ENCODE data around the gene IFITM2. TPM values are rescaled to one million over a fixed set of nuclear protein-coding genes. Genes with fewer than 3 reads are reported as not detected.
"Not testable (repeated sequence)": the region's sequence is repeated elsewhere in the genome, so short reads cannot be mapped to it uniquely, and the experiment has no call there.

Gene IFITM2
- polyA plus RNA-seq, 3 donors from 2014 or later = 4,348 to 7,867 (median 6,958) TPM

DNA sequence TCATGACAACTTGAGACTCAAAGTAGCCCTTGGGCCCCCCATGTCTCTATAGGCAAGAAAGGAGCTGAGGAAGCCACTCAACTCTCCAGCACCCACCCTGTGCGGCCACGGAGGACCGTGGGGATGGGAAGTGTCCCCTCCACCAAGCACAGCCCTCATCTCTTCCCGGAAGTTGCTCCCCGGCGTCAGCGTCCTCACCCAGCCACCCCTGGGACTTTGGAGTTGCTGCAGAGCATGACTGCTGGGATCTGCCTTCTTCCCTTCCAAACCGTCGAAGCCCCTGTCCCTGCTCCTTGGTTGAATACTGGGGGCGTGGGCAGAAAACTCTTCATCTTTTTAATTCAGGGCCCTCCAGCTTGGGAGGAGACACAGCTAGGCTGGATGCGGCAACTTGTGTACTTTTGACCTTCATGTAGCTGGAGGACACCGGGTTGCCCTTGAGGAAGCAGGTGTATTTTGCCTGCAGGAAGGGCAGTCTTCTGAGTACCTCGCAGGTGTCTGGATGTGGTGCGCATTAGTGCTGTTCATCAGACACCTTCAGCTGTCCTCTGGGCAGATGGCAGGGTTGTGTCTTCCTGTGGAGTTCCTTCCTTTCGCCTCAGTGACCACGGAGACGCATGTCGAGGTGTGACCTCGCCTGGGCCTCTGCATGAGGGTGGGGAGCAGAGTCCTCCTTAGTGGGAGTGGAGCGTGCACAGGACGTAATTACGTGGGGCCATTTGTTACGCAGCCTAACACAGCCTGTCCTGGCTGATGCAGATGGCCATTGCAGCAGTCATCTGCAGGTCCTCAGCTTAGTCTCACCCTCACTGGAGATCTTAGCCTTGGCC, 25.2 kb downstream of the IFITM2 start:
- peaks cover 0 to 2% (median 0%) of the 10 kb centered on the region in 6 donors for H3K9me3 Mint-ChIP-seq
- H3K4me1 Mint-ChIP-seq = peaks cover 79 to 86% of the 10 kb centered on the region in 2 donors
- H3K27me3 Mint-ChIP-seq (ENCODE audit: low read depth in 3 of 3) = peaks cover 11 to 16% (median 15%) of the 10 kb centered on the region in 3 donors
- DNase-seq = peak in 2 of 3 donors; percentile 46 to 49
- H3K27ac Mint-ChIP-seq = peak overlapping the region; percentile 83 to 92 (median 88)
- peak overlapping the region; percentile 84 to 88 (median 87) for H3K4me3 Mint-ChIP-seq
- H3K36me3 Mint-ChIP-seq = peaks cover 0 to 7% (median 0%) of the 10 kb centered on the region in 3 donors

DNA sequence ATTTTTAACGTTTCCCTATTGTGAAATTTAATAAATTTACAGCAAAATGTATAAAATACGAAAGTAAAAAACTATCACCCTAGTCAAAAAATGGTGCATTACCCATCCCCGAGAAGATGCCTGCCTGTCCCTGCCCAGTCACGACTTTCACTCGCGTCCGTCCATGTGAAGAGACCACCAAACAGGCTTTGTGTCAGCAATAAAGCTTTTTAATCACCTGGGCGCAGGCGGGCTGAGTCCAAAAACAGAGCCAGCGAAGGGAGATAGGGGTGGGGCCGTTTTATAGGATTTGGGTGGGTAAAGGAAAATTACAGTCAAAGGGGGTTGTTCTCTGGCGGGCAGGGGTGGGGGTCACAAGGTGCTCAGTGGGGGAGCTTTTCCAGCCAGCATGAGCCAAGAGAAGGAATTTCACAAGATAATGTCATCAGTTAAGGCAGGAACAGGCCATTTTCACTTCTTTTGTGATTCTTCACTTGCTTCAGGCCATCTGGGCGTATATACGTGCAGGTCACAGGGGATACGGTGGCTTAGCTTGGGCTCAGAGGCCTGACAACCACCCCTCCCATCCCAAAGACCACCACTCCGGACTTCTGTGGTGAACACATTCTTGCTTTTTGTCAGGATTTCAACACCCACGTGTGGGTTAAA, 26.1 kb downstream of the IFITM2 start:
- not testable (repeated sequence) for DNase-seq, H3K36me3 Mint-ChIP-seq, H3K9me3 Mint-ChIP-seq
- H3K4me1 Mint-ChIP-seq = peaks cover 73 to 81% of the 10 kb centered on the region in 2 donors
- peak overlapping the region in 3 of 5 donors; percentile 39 to 88 (median 86) for H3K4me3 Mint-ChIP-seq
- H3K27me3 Mint-ChIP-seq (ENCODE audit: low read depth in 3 of 3) = peaks cover 11 to 16% (median 15%) of the 10 kb centered on the region in 3 donors
- peak overlapping the region; percentile 55 to 92 (median 85) for H3K27ac Mint-ChIP-seq

DNA sequence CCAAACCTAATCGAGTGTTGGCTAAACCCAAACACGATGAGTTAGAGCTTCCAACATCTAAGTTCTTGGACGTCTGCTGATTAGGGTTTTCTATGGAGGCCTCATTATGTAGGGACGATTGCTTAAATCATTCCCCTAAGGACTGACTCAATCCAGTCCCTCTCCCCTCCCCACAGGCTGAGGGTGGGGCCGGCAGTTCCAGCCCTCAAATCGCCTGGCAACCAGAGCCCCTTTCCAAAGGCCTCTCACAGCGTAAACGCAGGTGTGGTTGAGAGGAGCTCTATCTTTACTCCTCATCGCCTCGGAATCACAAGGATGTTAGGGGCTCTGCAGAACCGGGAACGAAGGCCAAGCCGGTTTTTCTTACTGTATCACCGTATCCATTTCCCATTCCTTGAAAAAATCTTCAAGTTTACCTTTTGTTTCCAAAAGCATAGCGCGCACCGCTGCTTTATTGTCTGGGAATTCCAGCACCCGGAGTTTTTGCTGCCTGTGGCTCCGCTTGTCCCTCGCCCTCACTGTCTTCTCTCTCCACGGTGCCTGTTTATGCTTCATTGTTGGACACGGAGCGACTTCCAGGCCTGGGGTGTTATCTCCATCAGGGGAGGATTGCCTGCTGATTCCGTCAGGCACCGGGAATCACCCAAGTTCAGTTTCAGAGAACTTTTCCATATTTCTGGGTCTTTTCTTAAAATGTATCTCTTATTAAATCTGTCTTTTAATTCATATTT, 26.8 kb downstream of the IFITM2 start:
- Mint-ChIP-seq H3K27ac (peak overlapping the region in 3 of 6 donors; percentile 17 to 92 (median 20)), H3K4me1 (peaks cover 66 to 74% of the 10 kb centered on the region in 2 donors), H3K4me3 (peak overlapping the region in 1 of 5 donors; percentile 23)

DNA sequence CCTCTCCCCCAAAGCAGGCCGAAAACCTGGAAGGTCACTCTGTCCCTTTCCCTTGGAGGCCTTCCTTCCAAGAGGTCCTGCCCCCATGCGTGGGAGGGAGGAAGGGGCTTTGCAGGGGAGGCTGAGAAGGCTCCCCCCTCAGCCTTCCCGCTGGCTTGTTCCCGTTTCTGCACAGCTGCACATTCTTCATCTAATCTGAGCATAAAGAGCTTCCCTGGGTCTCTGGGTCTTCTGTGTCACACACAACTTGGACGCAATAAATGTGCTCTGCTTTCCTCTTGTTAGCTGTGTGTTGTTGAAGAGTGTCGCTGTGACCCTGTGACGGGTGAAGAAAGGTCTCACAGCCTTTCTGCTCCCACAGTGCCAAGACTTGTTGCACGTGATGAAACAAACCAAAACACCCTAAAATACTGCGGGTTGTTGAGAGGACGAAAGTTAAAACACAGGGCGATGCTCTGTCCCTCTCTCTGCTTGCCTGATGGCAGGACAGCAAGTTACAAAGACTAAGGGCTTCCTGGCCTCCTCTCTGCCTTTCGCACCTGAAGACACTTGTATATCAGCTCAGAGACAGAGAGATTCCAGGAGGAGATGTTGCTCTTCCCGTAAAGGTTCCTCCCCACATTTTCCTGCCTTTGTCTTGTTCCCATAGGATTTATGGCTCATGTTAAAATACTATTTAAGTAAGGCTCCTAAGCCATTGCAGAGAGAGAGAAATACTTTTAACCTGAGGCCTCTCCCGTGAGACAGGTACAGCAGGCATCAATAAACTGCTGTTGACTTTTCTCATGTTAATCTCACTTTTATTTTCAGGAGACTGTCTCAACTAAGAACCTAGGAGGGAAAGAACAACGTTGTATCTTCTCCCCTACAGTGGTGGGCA, 28.4 kb downstream of the IFITM2 start:
- Mint-ChIP-seq H3K4me1 (peaks cover 56 to 69% of the 10 kb centered on the region in 2 donors), H3K4me3 (peak overlapping the region in 4 of 5 donors; percentile 5 to 58 (median 44)), H3K27ac (peak overlapping the region; percentile 56 to 84 (median 80)), H3K36me3 (peaks cover 0 to 7% (median 0%) of the 10 kb centered on the region in 3 donors), H3K9me3 (peaks cover 0 to 2% (median 0%) of the 10 kb centered on the region in 6 donors), H3K27me3 (ENCODE audit: low read depth in 3 of 3) (peaks cover 5 to 10% (median 8%) of the 10 kb centered on the region in 3 donors)
- DNase-seq = no peak

More for the DNA sequence above, 26.8 kb downstream of the IFITM2 start:
- Mint-ChIP-seq H3K9me3 (peaks cover 0 to 2% (median 0%) of the 10 kb centered on the region in 6 donors), H3K36me3 (peaks cover 0 to 7% (median 0%) of the 10 kb centered on the region in 3 donors), H3K27me3 (ENCODE audit: low read depth in 3 of 3) (peaks cover 11 to 14% (median 12%) of the 10 kb centered on the region in 3 donors)
- no peak for DNase-seq

DNA sequence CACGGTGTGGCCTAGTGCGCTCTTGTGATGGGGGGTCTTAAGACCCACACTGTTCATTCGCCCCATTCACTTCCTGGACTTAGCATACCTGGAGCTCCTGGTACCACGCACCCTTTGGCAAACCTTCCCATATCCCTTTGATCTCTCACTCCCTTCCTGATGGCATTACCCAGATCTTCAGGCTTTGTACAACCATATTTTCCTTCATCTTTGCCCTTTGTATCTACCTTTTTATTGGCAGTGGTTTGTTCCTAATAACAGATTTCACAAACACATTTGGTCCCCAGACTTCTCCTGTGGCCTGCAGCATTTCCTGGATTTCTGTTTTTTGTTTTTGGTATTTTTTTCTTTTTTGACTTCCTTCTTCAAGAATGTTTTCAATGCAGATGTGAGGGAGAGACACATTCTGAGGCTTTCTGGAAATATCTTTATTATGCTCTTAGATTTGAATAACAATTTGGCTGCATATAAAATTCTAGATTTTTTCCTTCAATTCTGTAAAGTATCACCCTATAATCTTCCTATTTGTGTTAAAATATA, 29.1 kb downstream of the IFITM2 start:
- peaks cover 56 to 69% of the 10 kb centered on the region in 2 donors for H3K4me1 Mint-ChIP-seq
- H3K27me3 Mint-ChIP-seq (ENCODE audit: low read depth in 3 of 3) = peaks cover under 1 to 7% (median 2%) of the 10 kb centered on the region in 3 donors
- peaks cover 0 to 2% (median 0%) of the 10 kb centered on the region in 6 donors for H3K9me3 Mint-ChIP-seq
- H3K36me3 Mint-ChIP-seq = peaks cover 0 to 7% (median 0%) of the 10 kb centered on the region in 3 donors
- DNase-seq = no peak
- peak overlapping the region in 1 of 5 donors; percentile 6 for H3K4me3 Mint-ChIP-seq
- H3K27ac Mint-ChIP-seq = peak overlapping the region; percentile 56 to 84 (median 78)

DNA sequence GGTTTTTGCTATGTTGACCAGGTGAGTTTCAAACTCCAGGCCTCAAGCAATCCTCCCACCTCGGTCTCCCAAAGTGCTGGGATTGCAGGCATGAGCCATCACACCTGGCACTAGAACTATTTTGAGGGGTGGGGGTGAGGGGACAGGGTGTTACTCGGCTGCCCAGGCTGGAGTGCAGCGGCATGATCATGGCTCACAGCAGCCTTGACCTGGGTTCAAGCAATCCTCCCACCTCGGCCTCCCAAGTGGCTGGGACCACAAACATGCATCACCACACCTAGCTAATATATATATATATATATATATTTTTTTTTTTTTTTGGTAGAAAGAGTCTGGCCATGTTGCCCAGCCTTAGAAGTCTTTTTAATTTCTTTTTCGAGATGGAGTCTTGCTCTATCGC, 30.1 kb downstream of the IFITM2 start:
- Mint-ChIP-seq H3K4me3 (no peak overlapping the region), H3K36me3 (peaks cover 0 to 7% (median 0%) of the 10 kb centered on the region in 3 donors), H3K27ac (no peak overlapping the region), H3K9me3 (peaks cover 0 to 2% (median 0%) of the 10 kb centered on the region in 6 donors), H3K27me3 (ENCODE audit: low read depth in 3 of 3) (peaks cover 0 to 7% (median 2%) of the 10 kb centered on the region in 3 donors), H3K4me1 (peaks cover 56 to 67% of the 10 kb centered on the region in 2 donors)
- no peak for DNase-seq

DNA sequence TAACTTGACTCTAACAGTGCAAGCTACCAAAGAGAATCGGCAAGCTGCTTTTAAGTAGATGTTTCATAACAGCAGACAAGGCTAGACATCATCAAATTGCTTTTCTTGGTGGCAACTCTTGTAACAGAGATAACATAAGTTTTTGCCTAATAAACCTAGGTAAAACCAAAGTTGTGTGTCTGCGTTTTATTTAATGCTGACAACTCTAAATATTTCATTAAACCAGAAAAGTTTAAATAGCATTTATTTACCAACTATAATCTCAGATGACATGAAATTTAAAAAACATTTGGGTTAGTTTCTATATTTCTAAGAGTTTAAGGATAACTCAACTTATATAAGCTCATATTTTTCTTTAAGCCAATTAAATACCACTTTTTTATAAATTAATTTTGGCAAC, 32.3 kb downstream of the IFITM2 start:
- H3K4me3 Mint-ChIP-seq = no peak overlapping the region
- peaks cover 0 to 4% (median 3%) of the 10 kb centered on the region in 3 donors for H3K27me3 Mint-ChIP-seq (ENCODE audit: low read depth in 3 of 3)
- no peak overlapping the region for H3K27ac Mint-ChIP-seq
- DNase-seq = no peak
- H3K9me3 Mint-ChIP-seq = no peaks in the 10 kb centered on the region
- no peaks in the 10 kb centered on the region for H3K36me3 Mint-ChIP-seq
- peaks cover 40 to 47% of the 10 kb centered on the region in 2 donors for H3K4me1 Mint-ChIP-seq

DNA sequence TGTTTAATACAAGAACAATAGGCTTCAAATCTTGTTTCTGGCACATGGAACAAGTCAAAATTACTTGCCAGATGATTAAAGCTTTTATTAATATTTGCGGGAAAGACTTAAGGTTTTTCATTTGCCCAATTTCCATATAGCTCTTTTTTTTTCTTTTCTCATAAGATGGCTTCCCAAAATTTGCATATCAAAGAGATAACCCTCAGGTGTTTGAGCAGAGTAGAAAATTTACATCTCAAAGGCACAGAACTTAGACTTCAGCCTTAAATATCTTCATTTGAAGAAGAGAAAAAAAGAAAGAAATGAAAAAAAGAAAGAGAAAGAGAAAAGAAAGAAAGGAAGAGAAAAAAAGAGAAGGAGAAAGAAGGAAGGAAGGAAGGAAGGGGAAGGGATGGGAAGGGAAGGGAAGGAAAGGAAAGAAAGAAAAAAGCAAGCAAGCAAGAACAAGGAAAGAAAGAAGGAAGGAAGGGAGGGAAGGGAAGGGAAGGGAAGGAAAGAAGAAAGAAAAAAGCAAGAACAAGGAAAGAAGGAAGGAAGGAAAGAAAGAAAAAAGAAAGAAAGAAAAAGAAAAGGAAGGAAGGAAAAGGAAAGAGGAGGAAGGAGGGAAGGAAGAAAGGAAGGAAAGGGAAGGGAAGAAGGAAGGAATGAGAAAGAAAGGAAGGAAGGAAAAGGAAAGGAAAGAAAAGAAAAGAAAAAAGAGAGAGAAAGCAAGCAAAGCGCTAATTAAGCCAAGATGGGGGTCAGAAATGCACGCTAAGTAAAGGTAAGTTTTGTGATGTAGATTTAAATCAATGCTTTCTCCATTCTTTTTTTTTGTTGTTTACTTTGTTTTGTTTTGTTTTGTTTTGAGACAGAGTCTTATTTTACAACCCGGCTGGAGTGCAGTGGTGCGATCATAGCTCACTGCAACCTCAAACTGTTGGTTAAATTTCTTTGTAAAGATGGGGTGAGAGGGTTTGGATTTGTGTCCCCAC, 33.2 kb downstream of the IFITM2 start:
- peaks cover 34 to 40% of the 10 kb centered on the region in 2 donors for H3K4me1 Mint-ChIP-seq
- H3K4me3 Mint-ChIP-seq = no peak overlapping the region

DNA sequence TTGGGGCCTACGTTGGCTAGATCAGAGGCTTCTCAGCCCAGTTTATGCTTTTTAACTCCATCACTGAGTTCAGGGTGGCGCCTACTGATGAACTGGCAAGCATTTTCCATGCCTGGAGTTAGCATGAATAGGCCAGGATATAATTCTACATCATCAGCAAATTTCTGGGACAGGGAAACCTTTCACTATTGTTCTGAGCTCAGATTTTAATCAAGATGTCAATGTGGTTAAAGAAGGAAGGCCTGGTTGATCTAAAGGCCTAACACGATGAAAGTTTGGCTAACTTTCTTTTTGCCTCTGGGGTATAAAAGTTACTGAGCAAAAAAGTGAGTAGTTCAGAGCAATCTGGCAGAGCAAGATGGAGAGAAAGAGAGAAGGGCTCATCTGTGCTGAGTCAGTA, 34.7 kb downstream of the IFITM2 start:
- Mint-ChIP-seq H3K4me3 (no peak overlapping the region), H3K9me3 (no peaks in the 10 kb centered on the region), H3K27me3 (ENCODE audit: low read depth in 3 of 3) (peaks cover 0 to 3% (median 2%) of the 10 kb centered on the region in 3 donors), H3K4me1 (peaks cover 23 to 36% of the 10 kb centered on the region in 2 donors), H3K36me3 (no peaks in the 10 kb centered on the region), H3K27ac (peak overlapping the region in 4 of 6 donors; percentile 13 to 81 (median 63))
- DNase-seq = no peak

More for the DNA sequence above, 33.2 kb downstream of the IFITM2 start:
- peaks cover 0 to 4% (median 3%) of the 10 kb centered on the region in 3 donors for H3K27me3 Mint-ChIP-seq (ENCODE audit: low read depth in 3 of 3)
- peak overlapping the region in 4 of 6 donors; percentile 4 to 80 (median 58) for H3K27ac Mint-ChIP-seq
- no peaks in the 10 kb centered on the region for H3K36me3 Mint-ChIP-seq
- DNase-seq = no peak
- no peaks in the 10 kb centered on the region for H3K9me3 Mint-ChIP-seq

DNA sequence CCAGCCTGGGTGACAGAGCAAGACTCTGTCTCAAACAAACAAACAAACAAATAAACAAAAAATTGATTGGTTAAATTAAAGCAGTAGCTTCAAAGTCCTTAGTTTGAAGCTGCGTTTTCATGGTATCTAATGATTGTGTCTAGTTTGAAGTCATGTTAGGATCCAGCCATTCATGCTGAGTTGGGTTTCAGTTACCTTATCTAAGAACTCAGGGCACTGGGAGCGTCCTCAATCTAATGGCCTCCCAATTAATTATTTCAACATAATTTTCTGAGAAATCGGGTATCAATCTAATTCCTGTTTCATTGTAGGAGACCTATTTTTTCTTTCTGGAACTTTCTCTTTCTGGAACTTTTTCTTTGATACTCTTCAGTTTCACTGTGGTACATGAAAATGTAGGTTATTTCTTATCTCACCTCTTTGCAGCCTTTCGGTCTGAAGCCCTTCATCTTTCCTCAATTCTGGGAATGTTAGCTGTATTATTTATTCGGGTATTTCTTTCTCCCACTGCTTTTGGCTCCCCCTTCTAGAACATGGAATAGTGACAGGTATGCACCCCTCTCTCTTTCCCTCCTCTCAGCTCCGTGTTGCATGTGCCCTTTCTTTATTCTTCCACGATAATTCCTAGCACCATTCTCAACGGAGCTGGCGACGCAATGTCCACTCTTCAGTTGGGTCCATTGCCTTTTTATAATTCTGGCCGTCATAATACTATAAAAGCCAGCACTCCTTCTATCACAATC, 37.4 kb downstream of the IFITM2 start:
- Mint-ChIP-seq H3K4me3 (no peak overlapping the region), H3K4me1 (peaks cover 37 to 57% of the 10 kb centered on the region in 2 donors), H3K27me3 (ENCODE audit: low read depth in 3 of 3) (peaks cover 1 to 6% (median 4%) of the 10 kb centered on the region in 3 donors), H3K9me3 (no peaks in the 10 kb centered on the region), H3K36me3 (no peaks in the 10 kb centered on the region), H3K27ac (peak overlapping the region in 2 of 6 donors; percentile 41 to 42)
- no peak for DNase-seq

DNA sequence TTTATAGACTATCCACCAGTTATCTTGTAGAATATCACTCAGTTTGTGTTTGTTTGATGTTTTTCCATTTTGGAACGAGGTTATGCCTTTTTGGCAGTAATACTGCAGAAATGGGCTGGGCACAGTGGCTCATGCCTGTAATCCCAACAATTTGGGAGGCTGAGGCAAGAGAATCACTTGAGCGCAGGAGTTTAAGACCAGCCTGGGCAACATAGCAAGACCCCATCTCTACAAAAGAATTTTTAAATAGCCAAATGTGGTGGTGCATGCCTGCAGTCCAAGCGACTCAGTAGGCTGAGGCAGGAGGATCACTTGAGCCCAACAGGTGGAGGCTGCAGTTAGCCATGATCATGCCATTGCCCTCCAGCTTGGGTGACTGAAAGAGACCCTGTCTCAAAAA, 38.9 kb downstream of the IFITM2 start:
- no peak for DNase-seq
- Mint-ChIP-seq H3K27ac (peak overlapping the region in 4 of 6 donors; percentile 17 to 76 (median 32)), H3K4me3 (no peak overlapping the region), H3K9me3 (no peaks in the 10 kb centered on the region), H3K36me3 (no peaks in the 10 kb centered on the region), H3K4me1 (peaks cover 41 to 57% of the 10 kb centered on the region in 2 donors), H3K27me3 (ENCODE audit: low read depth in 3 of 3) (peaks cover 4 to 11% (median 4%) of the 10 kb centered on the region in 3 donors)

All from immature natural killer cell (primary cell).